OCI-M2 (cell line): Measurements from ENCODE around the gene CASZ1.

Source experiments
- DNase-seq: peaks from one replicate; lab custom pipeline; 2025; ENCODE audit not compliant: unreplicated experiment; lab: John Stamatoyannopoulos, UW

The CASZ1 gene

GRCh38 chr1:10639775-10640578, 156.5 kb downstream of the CASZ1 start:
- no peak for DNase-seq

GRCh38 chr1:10639011-10639774, 157.3 kb downstream of the CASZ1 start:
- no peak for DNase-seq

- no peak for DNase-seq
Measured at GRCh38 chr1:10638559-10639005, 157.9 kb downstream of the CASZ1 start.

- DNase-seq: no peak
Measured at GRCh38 chr1:10637834-10638558, 158.4 kb downstream of the CASZ1 start.

GRCh38 chr1:10637400-10637799, 159.0 kb downstream of the CASZ1 start:
- no peak for DNase-seq

- DNase-seq: no peak
Measured at GRCh38 chr1:10635992-10636391, 160.5 kb downstream of the CASZ1 start.

- no peak for DNase-seq
Measured at GRCh38 chr1:10635085-10635896, 161.2 kb downstream of the CASZ1 start.

GRCh38 chr1:10634428-10635084, 161.9 kb downstream of the CASZ1 start:
- DNase-seq: no peak

GRCh38 chr1:10634075-10634427, 162.4 kb downstream of the CASZ1 start:
- no peak for DNase-seq

- no peak for DNase-seq
Measured at GRCh38 chr1:10633416-10633815, 163.0 kb downstream of the CASZ1 start.

- no peak for DNase-seq
Measured at GRCh38 chr1:10632691-10633090, 163.8 kb downstream of the CASZ1 start.

GRCh38 chr1:10631811-10632593, 164.4 kb downstream of the CASZ1 start:
- no peak for DNase-seq

- no peak for DNase-seq
Measured at GRCh38 chr1:10631121-10631810, 165.2 kb downstream of the CASZ1 start.

- no peak for DNase-seq
Measured at GRCh38 chr1:10630661-10631120, 165.8 kb downstream of the CASZ1 start.

GRCh38 chr1:10629816-10630571, 166.5 kb downstream of the CASZ1 start:
- no peak for DNase-seq

GRCh38 chr1:10629091-10629815, 167.2 kb downstream of the CASZ1 start:
- no peak for DNase-seq

- no peak for DNase-seq
Measured at GRCh38 chr1:10628685-10629084, 167.8 kb downstream of the CASZ1 start.
